Measurements from ENCODE around the gene TLK1. TPM values are rescaled to one million over a fixed set of nuclear protein-coding genes. Genes with fewer than 3 reads are reported as not detected.

TLK1 gene
- total RNA-seq, 1 donor from 2014 or later = 86.5 TPM

- Mint-ChIP-seq H3K9me3 (ENCODE audit: unreplicated experiment) (no peaks in the 10 kb centered on the region), H3K4me3 (ENCODE audit: unreplicated experiment) (no peak overlapping the region), H3K4me1 (ENCODE audit: unreplicated experiment) (no peaks in the 10 kb centered on the region), H3K27ac (ENCODE audit: unreplicated experiment) (no peak overlapping the region), H3K36me3 (ENCODE audit: unreplicated experiment) (peaks cover 30% of the 10 kb centered on the region), H3K27me3 (ENCODE audit: unreplicated experiment) (no peaks in the 10 kb centered on the region)
- TF ChIP-seq, protein P1, sequence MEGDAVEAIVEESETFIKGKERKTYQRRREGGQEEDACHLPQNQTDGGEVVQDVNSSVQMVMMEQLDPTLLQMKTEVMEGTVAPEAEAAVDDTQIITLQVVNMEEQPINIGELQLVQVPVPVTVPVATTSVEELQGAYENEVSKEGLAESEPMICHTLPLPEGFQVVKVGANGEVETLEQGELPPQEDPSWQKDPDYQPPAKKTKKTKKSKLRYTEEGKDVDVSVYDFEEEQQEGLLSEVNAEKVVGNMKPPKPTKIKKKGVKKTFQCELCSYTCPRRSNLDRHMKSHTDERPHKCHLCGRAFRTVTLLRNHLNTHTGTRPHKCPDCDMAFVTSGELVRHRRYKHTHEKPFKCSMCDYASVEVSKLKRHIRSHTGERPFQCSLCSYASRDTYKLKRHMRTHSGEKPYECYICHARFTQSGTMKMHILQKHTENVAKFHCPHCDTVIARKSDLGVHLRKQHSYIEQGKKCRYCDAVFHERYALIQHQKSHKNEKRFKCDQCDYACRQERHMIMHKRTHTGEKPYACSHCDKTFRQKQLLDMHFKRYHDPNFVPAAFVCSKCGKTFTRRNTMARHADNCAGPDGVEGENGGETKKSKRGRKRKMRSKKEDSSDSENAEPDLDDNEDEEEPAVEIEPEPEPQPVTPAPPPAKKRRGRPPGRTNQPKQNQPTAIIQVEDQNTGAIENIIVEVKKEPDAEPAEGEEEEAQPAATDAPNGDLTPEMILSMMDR (IDR thresholded peaks at IDR 0.05) = no peak
- no peak for DNase-seq (ENCODE audit: extremely low spot score, unreplicated experiment)
Measured at GRCh38 chr2:170986566-170987258, 174.0 kb downstream of the TLK1 start.

DNA sequence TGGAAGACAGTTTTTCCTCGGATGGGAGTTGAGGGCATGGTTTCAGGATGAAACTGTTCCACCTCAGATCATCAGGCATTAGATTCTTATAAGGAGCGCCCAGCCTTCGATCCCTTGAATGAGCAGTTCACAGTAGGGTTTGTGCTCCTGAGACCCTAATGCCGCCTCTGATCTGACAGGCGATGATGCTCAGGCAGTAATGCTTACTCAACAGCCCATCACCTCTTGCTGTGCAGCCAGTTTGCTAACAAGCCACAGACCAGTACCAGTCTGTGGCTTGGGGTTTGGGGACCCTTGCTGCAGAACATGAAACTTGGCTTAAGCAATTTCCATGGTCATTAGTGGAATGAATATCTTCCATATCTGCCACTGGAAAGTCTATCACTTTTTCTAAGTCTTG lies 175.3 kb downstream of the TLK1 start:
- Mint-ChIP-seq H3K9me3 (ENCODE audit: unreplicated experiment) (no peaks in the 10 kb centered on the region), H3K4me3 (ENCODE audit: unreplicated experiment) (no peak overlapping the region), H3K36me3 (ENCODE audit: unreplicated experiment) (peaks cover 18% of the 10 kb centered on the region), H3K27ac (ENCODE audit: unreplicated experiment) (no peak overlapping the region), H3K4me1 (ENCODE audit: unreplicated experiment) (no peaks in the 10 kb centered on the region), H3K27me3 (ENCODE audit: unreplicated experiment) (no peaks in the 10 kb centered on the region)
- TF ChIP-seq, protein P1 (IDR thresholded peaks at IDR 0.05) = no peak
- no peak for DNase-seq (ENCODE audit: extremely low spot score, unreplicated experiment)

- H3K4me3 Mint-ChIP-seq (ENCODE audit: unreplicated experiment) = no peak overlapping the region
- H3K27me3 Mint-ChIP-seq (ENCODE audit: unreplicated experiment) = no peaks in the 10 kb centered on the region
- H3K9me3 Mint-ChIP-seq (ENCODE audit: unreplicated experiment) = no peaks in the 10 kb centered on the region
- no peak for DNase-seq (ENCODE audit: extremely low spot score, unreplicated experiment)
- TF ChIP-seq, protein P1 (IDR thresholded peaks at IDR 0.05) = no peak
- no peak overlapping the region for H3K27ac Mint-ChIP-seq (ENCODE audit: unreplicated experiment)
- H3K36me3 Mint-ChIP-seq (ENCODE audit: unreplicated experiment) = peaks cover 14% of the 10 kb centered on the region
- H3K4me1 Mint-ChIP-seq (ENCODE audit: unreplicated experiment) = no peaks in the 10 kb centered on the region
Measured at GRCh38 chr2:170984079-170984478, 176.6 kb downstream of the TLK1 start.

DNA sequence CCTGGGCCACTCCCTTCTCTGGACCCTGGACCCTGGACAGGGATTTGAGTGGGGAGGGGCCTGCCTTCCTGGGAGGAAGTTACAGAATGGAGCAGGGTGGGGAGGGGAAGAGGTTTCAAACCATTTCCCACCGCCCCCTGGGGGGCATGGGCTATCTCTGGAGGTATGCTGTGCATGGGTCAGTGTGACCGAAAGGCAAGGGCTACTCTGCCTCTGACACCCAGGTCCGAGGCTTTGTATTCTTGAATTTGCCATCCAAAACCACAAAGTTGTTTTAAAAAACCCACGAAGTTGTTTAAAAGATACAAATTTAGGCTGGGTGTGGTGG lies 184.8 kb downstream of the TLK1 start:
- Mint-ChIP-seq H3K9me3 (ENCODE audit: unreplicated experiment) (no peaks in the 10 kb centered on the region), H3K4me3 (ENCODE audit: unreplicated experiment) (no peak overlapping the region), H3K27me3 (ENCODE audit: unreplicated experiment) (no peaks in the 10 kb centered on the region), H3K36me3 (ENCODE audit: unreplicated experiment) (no peaks in the 10 kb centered on the region), H3K27ac (ENCODE audit: unreplicated experiment) (no peak overlapping the region), H3K4me1 (ENCODE audit: unreplicated experiment) (peaks cover 8% of the 10 kb centered on the region)
- TF ChIP-seq, protein P1 (IDR thresholded peaks at IDR 0.05) = no peak
- no peak for DNase-seq (ENCODE audit: extremely low spot score, unreplicated experiment)

DNA sequence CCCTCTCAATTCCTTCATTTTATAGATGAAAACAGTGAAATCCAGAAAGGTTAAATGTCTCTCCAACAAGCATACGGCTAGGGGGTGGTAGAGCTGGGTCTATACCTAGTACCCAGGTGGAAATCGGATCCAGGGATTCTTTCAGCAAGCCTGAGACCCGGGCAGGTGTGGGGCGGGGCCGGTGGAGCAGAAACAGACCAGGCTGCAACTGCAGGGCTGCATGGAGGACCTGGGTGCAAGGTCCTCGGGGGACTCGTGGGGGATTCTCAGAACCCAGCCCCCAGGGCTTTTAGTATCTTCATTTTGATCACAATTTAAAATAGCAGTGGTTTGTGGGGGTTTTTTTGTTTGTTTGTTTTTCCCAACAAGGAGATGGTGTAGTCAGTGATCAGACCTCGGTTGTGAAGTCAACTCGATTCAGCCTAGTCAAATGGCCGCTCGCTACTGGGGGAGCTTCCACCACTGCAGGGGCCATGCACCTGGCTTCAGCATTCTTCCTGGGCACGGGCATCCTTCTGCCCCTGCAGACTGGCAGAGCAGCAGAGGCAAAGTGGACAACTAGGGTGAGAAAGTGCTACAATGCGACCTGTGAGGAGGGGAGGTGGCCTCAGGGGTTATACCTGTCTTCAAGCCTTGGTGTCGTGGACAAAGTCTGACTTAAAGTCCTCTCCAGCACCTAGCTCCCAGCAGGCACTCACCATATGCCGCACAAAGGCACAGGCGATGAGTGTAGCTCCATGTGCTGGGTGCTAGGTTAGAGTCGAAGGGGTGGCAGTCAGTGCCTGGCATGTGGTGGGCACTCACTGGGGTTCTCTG lies 185.4 kb downstream of the TLK1 start:
- Mint-ChIP-seq H3K27ac (ENCODE audit: unreplicated experiment) (no peak overlapping the region), H3K9me3 (ENCODE audit: unreplicated experiment) (no peaks in the 10 kb centered on the region), H3K4me1 (ENCODE audit: unreplicated experiment) (peaks cover 8% of the 10 kb centered on the region), H3K4me3 (ENCODE audit: unreplicated experiment) (no peak overlapping the region), H3K36me3 (ENCODE audit: unreplicated experiment) (no peaks in the 10 kb centered on the region), H3K27me3 (ENCODE audit: unreplicated experiment) (no peaks in the 10 kb centered on the region)
- no peak for DNase-seq (ENCODE audit: extremely low spot score, unreplicated experiment)
- TF ChIP-seq, protein P1 (IDR thresholded peaks at IDR 0.05) = no peak
